ENCODE results near the gene DICER1.

DNA sequence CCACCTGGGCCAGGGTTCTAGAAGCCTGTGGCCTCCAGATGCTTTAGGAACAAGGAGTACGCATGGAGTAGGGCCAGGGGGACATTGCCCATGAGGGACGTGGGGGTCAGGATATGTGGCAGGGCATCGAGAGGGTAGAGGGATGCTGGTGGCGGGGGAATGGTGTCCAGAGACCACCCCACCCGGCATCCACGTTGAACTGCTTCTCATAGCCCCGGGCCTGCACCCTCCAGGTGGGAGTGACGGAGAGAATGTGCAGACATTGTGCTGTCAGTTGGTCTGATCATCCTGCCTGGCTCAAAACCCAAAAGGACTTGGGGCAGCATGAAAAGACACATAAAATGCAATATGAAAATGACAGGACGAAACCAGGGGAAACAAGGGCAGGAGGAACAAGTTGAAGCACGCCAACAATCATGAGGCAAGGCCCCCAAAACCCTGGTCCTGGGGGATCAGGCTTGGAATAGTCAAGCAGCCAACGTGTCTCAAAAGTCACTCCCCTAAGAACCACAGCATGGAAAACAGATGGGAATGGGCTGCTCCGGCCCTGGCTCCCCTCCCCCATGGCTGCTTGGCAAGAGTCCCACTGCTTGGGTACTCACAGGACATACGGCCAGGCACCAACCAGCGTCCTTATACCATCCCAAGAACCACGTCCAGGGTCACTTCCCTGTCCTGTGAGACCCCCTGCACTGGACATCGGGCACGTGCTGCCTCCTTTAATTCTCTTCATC lies 117.9 kb downstream of the DICER1 start:
- TF ChIP-seq, protein P1, sequence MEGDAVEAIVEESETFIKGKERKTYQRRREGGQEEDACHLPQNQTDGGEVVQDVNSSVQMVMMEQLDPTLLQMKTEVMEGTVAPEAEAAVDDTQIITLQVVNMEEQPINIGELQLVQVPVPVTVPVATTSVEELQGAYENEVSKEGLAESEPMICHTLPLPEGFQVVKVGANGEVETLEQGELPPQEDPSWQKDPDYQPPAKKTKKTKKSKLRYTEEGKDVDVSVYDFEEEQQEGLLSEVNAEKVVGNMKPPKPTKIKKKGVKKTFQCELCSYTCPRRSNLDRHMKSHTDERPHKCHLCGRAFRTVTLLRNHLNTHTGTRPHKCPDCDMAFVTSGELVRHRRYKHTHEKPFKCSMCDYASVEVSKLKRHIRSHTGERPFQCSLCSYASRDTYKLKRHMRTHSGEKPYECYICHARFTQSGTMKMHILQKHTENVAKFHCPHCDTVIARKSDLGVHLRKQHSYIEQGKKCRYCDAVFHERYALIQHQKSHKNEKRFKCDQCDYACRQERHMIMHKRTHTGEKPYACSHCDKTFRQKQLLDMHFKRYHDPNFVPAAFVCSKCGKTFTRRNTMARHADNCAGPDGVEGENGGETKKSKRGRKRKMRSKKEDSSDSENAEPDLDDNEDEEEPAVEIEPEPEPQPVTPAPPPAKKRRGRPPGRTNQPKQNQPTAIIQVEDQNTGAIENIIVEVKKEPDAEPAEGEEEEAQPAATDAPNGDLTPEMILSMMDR (IDR thresholded peaks at IDR 0.05) = no peak
- no peak for TF ChIP-seq POLR2AphosphoS5 (IDR thresholded peaks at IDR 0.05)
- no peak for TF ChIP-seq POLR2A (IDR thresholded peaks at IDR 0.05)
